Upper lobe of left lung (tissue), 6 donors: ENCODE measurements around the gene FAM171A1. TPM values are rescaled to one million over a fixed set of nuclear protein-coding genes. Genes with fewer than 3 reads are reported as not detected.

Experiments
- ATAC-seq, 2 donors: fragments of 200-7000 bp; cut with Tn5 transposase; one replicate each; pipeline ENCODE4 v1.9.1; 2022; ENCODE audit warnings: mild to moderate bottlenecking in 2 of 2, moderate library complexity in 2 of 2; ENCODE audit not compliant: low FRiP score in 2 of 2
- DNase-seq, 2 donors: peaks; one replicate each; pipeline ENCODE4 v3.0.0-alpha.2; 2019 to 2020
- H3K27ac ChIP-seq, 4 donors: fragments of 200-600 bp; sonication (generic); one replicate each; pipeline ENCODE4 v1.5.1; 2016 to 2019
- H3K27me3 ChIP-seq, 4 donors: fragments of 200-600 bp; sonication (generic); one replicate each; pipeline ENCODE4 v1.5.1; 2017 to 2019
- H3K36me3 ChIP-seq, 4 donors: fragments of 200-600 bp; sonication (generic); one replicate each; pipeline ENCODE4 v1.5.1; 2016 to 2019
- H3K4me1 ChIP-seq, 4 donors: fragments of 200-600 bp; sonication (generic); one replicate each; pipeline ENCODE4 v1.5.1; 2018 to 2019
- H3K4me3 ChIP-seq, 4 donors: fragments of 200-600 bp; sonication (generic); one replicate each; pipeline ENCODE4 v1.5.1; 2017 to 2019; ENCODE audit warnings: mild to moderate bottlenecking in 2 of 4, moderate library complexity in 1 of 4
- H3K9me3 ChIP-seq, 4 donors: fragments of 200-600 bp; sonication (generic); one replicate each; pipeline ENCODE4 v1.5.1; 2018 to 2019
- CTCF ChIP-seq, 6 experiments: fragments of 450-650 bp in 4 of 6; fragments of 200-600 bp in 2 of 6; sonication (generic) in 2 of 6; IDR thresholded peaks; one replicate each; pipeline ENCODE4 v1.5.1; 2016 to 2019; ENCODE audit warnings: antibody characterized with exemption in 6 of 6
- EP300 ChIP-seq, 4 donors: sonication (generic); formaldehyde crosslinking; IDR thresholded peaks; one replicate each; pipeline ENCODE4 v1.5.1; 2017; ENCODE audit warnings: antibody characterized with exemption in 4 of 4, control low read depth in 2 of 4
- POLR2A ChIP-seq, 4 donors: fragments of 450-650 bp; IDR thresholded peaks; one replicate each; pipeline ENCODE4 v1.5.1; 2016 to 2017; ENCODE audit warnings: antibody characterized with exemption in 4 of 4, mild to moderate bottlenecking in 2 of 4
- POLR2AphosphoS5 ChIP-seq, 2 donors: sonication (generic); formaldehyde crosslinking; IDR thresholded peaks; one replicate each; pipeline ENCODE4 v1.5.1; 2017; ENCODE audit warnings: antibody characterized with exemption in 2 of 2
- WGBS, 2 donors: methylation state at CpG; one replicate each; pipeline ENCODE4 v1.1.5; 2017 to 2018; 5-methylcytosine and 5-hydroxymethylcytosine counted together
- total RNA-seq, 6 donors: library from RNA; depleted of rRNA in 4 of 6; stranded (reverse); fragments of >200 nt in 4 of 6; gene quantifications; one replicate each; pipeline versions ENCODE4 v1.1.0 to v1.2.1, GENCODE V29; 2016 to 2021
- donor health status: DM: no; HTN: no; CAD: no; lungs with moderate emphysema.
- donor health status: DM: no; HTN: yes; CAD: no; lungs with severe emphysema.

FAM171A1 gene
- total RNA-seq, 6 donors from 2014 or later = 3.7 to 19.4 (median 7.2) TPM

DNA sequence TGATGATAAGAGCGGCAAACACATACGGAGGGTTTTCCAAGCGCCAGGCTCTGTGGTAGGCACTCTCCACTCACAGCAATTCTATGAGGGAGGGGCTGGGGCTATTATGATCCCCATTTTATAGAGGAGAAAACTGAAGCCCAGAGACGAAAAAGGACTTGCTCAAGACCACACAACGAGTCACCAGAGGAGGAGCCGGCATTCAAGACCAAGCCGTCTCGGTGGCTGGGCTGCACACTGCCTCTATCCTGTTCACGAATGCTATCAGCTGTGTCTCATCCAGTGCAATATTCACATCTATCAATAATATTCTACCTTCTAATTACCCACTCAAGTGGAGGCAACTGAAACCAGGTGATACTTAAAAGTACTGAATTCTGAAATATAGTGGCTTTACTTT, 134.7 kb downstream of the FAM171A1 start:
- Histone ChIP-seq H3K27me3 (no peaks in the 10 kb centered on the region), H3K4me3 (no peak overlapping the region), H3K4me1 (no peaks in the 10 kb centered on the region), H3K9me3 (no peaks in the 10 kb centered on the region), H3K36me3 (no peaks in the 10 kb centered on the region), H3K27ac (no peak overlapping the region)
- ATAC-seq = peak in 1 of 2 donors; percentile 44
- no peak for DNase-seq
- TF ChIP-seq POLR2AphosphoS5 (IDR thresholded peaks at IDR 0.05) (no peak), POLR2A (IDR thresholded peaks at IDR 0.05) (no peak), CTCF (IDR thresholded peaks at IDR 0.05) (no peak), EP300 (IDR thresholded peaks at IDR 0.05) (no peak)
- WGBS, 2 donors = 88 to 92% methylated on average over 9 of the region's 9 CpGs

- H3K27me3 ChIP-seq = no peaks in the 10 kb centered on the region
- no peak overlapping the region for H3K27ac ChIP-seq
- no peaks in the 10 kb centered on the region for H3K4me1 ChIP-seq
- no peaks in the 10 kb centered on the region for H3K36me3 ChIP-seq
- H3K9me3 ChIP-seq = no peaks in the 10 kb centered on the region
- no peak for TF ChIP-seq EP300 (IDR thresholded peaks at IDR 0.05)
- TF ChIP-seq POLR2AphosphoS5 (IDR thresholded peaks at IDR 0.05) = no peak
- TF ChIP-seq POLR2A (IDR thresholded peaks at IDR 0.05) = no peak
- no peak for TF ChIP-seq CTCF (IDR thresholded peaks at IDR 0.05)
- ATAC-seq = no peak
- WGBS, 2 donors = 81 to 84% methylated on average over 8 of the region's 8 CpGs
- no peak for DNase-seq
- H3K4me3 ChIP-seq = no peak overlapping the region
Observed at GRCh38 chr10:15232279-15232678, 138.8 kb downstream of the FAM171A1 start.

DNA sequence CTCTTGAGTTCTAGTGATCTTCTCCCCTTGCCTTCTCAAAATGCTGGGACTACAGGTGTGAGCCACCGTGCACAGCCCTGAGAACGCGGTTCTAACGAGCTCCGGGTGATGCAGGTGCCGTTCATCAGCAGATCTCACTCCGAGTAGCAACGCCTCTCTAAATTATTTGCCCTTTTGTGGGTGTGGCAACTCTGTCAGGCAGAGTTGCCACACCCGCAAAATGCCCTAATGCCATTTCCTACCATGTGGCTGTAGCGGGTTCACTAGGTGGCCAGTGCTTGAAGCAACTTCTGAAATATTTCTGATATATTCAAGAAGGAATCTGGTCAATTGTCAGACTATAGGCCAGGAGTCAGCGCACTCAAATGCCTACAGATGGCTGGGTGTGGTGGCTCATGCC, 139.7 kb downstream of the FAM171A1 start:
- ATAC-seq (no peak), DNase-seq (no peak)
- H3K9me3 ChIP-seq = no peaks in the 10 kb centered on the region
- no peak overlapping the region for H3K27ac ChIP-seq
- no peaks in the 10 kb centered on the region for H3K4me1 ChIP-seq
- no peaks in the 10 kb centered on the region for H3K27me3 ChIP-seq
- no peaks in the 10 kb centered on the region for H3K36me3 ChIP-seq
- TF ChIP-seq POLR2A (IDR thresholded peaks at IDR 0.05) (no peak), EP300 (IDR thresholded peaks at IDR 0.05) (no peak), POLR2AphosphoS5 (IDR thresholded peaks at IDR 0.05) (no peak), CTCF (IDR thresholded peaks at IDR 0.05) (no peak)
- 91 to 93% methylated on average over 11 of the region's 11 CpGs for WGBS, 2 donors
- H3K4me3 ChIP-seq = no peak overlapping the region

DNA sequence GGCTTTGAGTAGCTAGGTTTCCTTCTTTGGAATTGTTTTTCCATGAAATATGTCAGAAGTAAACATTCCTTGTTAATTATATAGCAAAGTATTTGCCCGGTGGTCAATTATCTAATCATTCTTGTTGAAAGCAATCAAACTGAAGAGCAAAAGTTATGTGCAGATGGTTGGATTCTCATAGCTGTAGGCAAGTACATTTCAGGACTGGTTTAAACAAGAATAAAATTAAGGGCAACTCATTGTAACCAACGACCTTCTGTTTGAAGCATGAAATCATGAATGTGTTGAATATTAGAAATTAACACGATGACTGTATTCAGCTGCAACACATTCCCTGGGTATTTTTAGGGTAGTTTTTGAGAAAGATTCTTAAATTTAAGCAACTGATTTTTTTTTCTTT, 140.8 kb downstream of the FAM171A1 start:
- no peak overlapping the region for H3K27ac ChIP-seq
- H3K27me3 ChIP-seq = no peaks in the 10 kb centered on the region
- ATAC-seq (no peak), DNase-seq (no peak)
- no peaks in the 10 kb centered on the region for H3K4me1 ChIP-seq
- no peaks in the 10 kb centered on the region for H3K9me3 ChIP-seq
- 72 to 78% methylated on average over 3 of the region's 3 CpGs for WGBS, 2 donors
- no peak overlapping the region for H3K4me3 ChIP-seq
- no peak for TF ChIP-seq POLR2AphosphoS5 (IDR thresholded peaks at IDR 0.05)
- no peak for TF ChIP-seq EP300 (IDR thresholded peaks at IDR 0.05)
- no peak for TF ChIP-seq POLR2A (IDR thresholded peaks at IDR 0.05)
- H3K36me3 ChIP-seq = no peaks in the 10 kb centered on the region

- Histone ChIP-seq H3K4me1 (no peaks in the 10 kb centered on the region), H3K9me3 (no peaks in the 10 kb centered on the region), H3K27ac (no peak overlapping the region), H3K4me3 (no peak overlapping the region), H3K36me3 (no peaks in the 10 kb centered on the region), H3K27me3 (no peaks in the 10 kb centered on the region)
- 87 to 89% methylated on average over 4 of the region's 4 CpGs for WGBS, 2 donors
- ATAC-seq = no peak
- TF ChIP-seq CTCF (IDR thresholded peaks at IDR 0.05) (no peak), EP300 (IDR thresholded peaks at IDR 0.05) (no peak), POLR2AphosphoS5 (IDR thresholded peaks at IDR 0.05) (no peak), POLR2A (IDR thresholded peaks at IDR 0.05) (no peak)
- DNase-seq = no peak
Observed at GRCh38 chr10:15229268-15229667, 141.8 kb downstream of the FAM171A1 start.
